Ectodermal cell (in vitro differentiated cells): ENCODE results near the gene NNT.
"Not testable (repeated sequence)": the region's sequence is repeated elsewhere in the genome, so short reads cannot be mapped to it uniquely, and the experiment has no call there.

Experiments
- H3K27ac ChIP-seq: 2 replicates; pipeline ENCODE4 v1.7.0; 2013; ENCODE audit warnings: mild to moderate bottlenecking, low read depth, low read length; ENCODE audit not compliant: insufficient read depth, poor library complexity, severe bottlenecking
- H3K27me3 ChIP-seq: 2 replicates; pipeline ENCODE4 v1.7.0; 2013; ENCODE audit warnings: mild to moderate bottlenecking, low read length; ENCODE audit not compliant: insufficient read depth, control insufficient read depth, poor library complexity, severe bottlenecking
- H3K36me3 ChIP-seq: one replicate; pipeline ENCODE4 v1.7.0; 2013; ENCODE audit warnings: low read length; ENCODE audit not compliant: control insufficient read depth, insufficient read depth
- H3K4me1 ChIP-seq: one replicate; pipeline ENCODE4 v1.7.0; 2013; ENCODE audit warnings: low read length; ENCODE audit not compliant: control insufficient read depth, insufficient read depth
- H3K4me3 ChIP-seq: 2 replicates; pipeline ENCODE4 v1.7.0; 2013; ENCODE audit warnings: low read depth, low read length, control low read depth; ENCODE audit not compliant: insufficient read depth
- H3K9me3 ChIP-seq: 2 replicates; pipeline ENCODE4 v1.7.0; 2013; ENCODE audit warnings: mild to moderate bottlenecking, low read length, moderate library complexity; ENCODE audit not compliant: control insufficient read depth
- WGBS, 2 experiments: methylation state at CpG; one replicate each; pipeline ENCODE4 v1.1.7; 2013; ENCODE audit warnings: missing lambda C conversion rate in 2 of 2; 5-methylcytosine and 5-hydroxymethylcytosine counted together

Gene NNT

GRCh38 chr5:43658509-43658908, 55.5 kb downstream of the NNT start:
- Histone ChIP-seq H3K4me3 (no peak overlapping the region), H3K27me3 (no peaks in the 10 kb centered on the region), H3K27ac (no peak overlapping the region), H3K9me3 (no peaks in the 10 kb centered on the region), H3K36me3 (no peaks in the 10 kb centered on the region), H3K4me1 (no peaks in the 10 kb centered on the region)
- WGBS, 2 experiments = 96 to 100% methylated on average over 1 of the region's 1 CpG

- Histone ChIP-seq H3K4me3 (no peak overlapping the region), H3K27me3 (no peaks in the 10 kb centered on the region), H3K4me1 (no peaks in the 10 kb centered on the region), H3K27ac (no peak overlapping the region), H3K9me3 (no peaks in the 10 kb centered on the region), H3K36me3 (no peaks in the 10 kb centered on the region)
- WGBS, 2 experiments = 89 to 94% methylated on average over 3 to 4 of the region's 4 CpGs
Observed at GRCh38 chr5:43659075-43659474, 56.1 kb downstream of the NNT start.

GRCh38 chr5:43661102-43661501, 58.1 kb downstream of the NNT start:
- Histone ChIP-seq H3K27me3 (no peaks in the 10 kb centered on the region), H3K9me3 (no peaks in the 10 kb centered on the region), H3K27ac (no peak overlapping the region), H3K4me1 (no peaks in the 10 kb centered on the region), H3K4me3 (no peak overlapping the region), H3K36me3 (no peaks in the 10 kb centered on the region)
- no CpG with 5 or more reads among the region's 2 CpGs for WGBS, 2 experiments

- no peaks in the 10 kb centered on the region for H3K4me1 ChIP-seq
- H3K27ac ChIP-seq = no peak overlapping the region
- no peak overlapping the region for H3K4me3 ChIP-seq
- H3K27me3 ChIP-seq = no peaks in the 10 kb centered on the region
- no peaks in the 10 kb centered on the region for H3K9me3 ChIP-seq
- H3K36me3 ChIP-seq = no peaks in the 10 kb centered on the region
Observed at GRCh38 chr5:43663916-43664315, 60.9 kb downstream of the NNT start.

- 82 to 99% methylated on average over 1 to 2 of the region's 2 CpGs for WGBS, 2 experiments
- H3K4me3 ChIP-seq = no peak overlapping the region
- no peaks in the 10 kb centered on the region for H3K36me3 ChIP-seq
- no peak overlapping the region for H3K27ac ChIP-seq
- no peaks in the 10 kb centered on the region for H3K4me1 ChIP-seq
- H3K9me3 ChIP-seq = no peaks in the 10 kb centered on the region
- no peaks in the 10 kb centered on the region for H3K27me3 ChIP-seq
Observed at GRCh38 chr5:43664501-43665040, 61.6 kb downstream of the NNT start.

- H3K27ac ChIP-seq, H3K9me3 ChIP-seq, H3K4me1 ChIP-seq, H3K4me3 ChIP-seq, H3K36me3 ChIP-seq, H3K27me3 ChIP-seq: not testable (repeated sequence)
- 93 to 96% methylated on average over 35 of the region's 35 CpGs for WGBS, 2 experiments
Observed at GRCh38 chr5:43665749-43666148, 62.8 kb downstream of the NNT start.

GRCh38 chr5:43666728-43667127, 63.7 kb downstream of the NNT start:
- H3K27ac ChIP-seq, H3K4me3 ChIP-seq, H3K4me1 ChIP-seq, H3K36me3 ChIP-seq, H3K9me3 ChIP-seq, H3K27me3 ChIP-seq: not testable (repeated sequence)
- WGBS, 2 experiments = 96 to 98% methylated on average over 8 of the region's 8 CpGs

- H3K4me3 ChIP-seq, H3K36me3 ChIP-seq, H3K4me1 ChIP-seq, H3K27me3 ChIP-seq, H3K9me3 ChIP-seq, H3K27ac ChIP-seq: not testable (repeated sequence)
- 87 to 95% methylated on average over 2 to 4 of the region's 5 CpGs for WGBS, 2 experiments
Observed at GRCh38 chr5:43667379-43667778, 64.4 kb downstream of the NNT start.

GRCh38 chr5:43674536-43674935, 71.6 kb downstream of the NNT start:
- Histone ChIP-seq H3K9me3 (no peaks in the 10 kb centered on the region), H3K4me3 (no peak overlapping the region), H3K36me3 (no peaks in the 10 kb centered on the region)

GRCh38 chr5:43675357-43675756, 72.4 kb downstream of the NNT start:
- no peak overlapping the region for H3K27ac ChIP-seq
- H3K36me3 ChIP-seq = no peaks in the 10 kb centered on the region
- H3K4me3 ChIP-seq = no peak overlapping the region
- WGBS, 2 experiments = 93 to 96% methylated on average over 3 of the region's 3 CpGs
- H3K4me1 ChIP-seq = no peaks in the 10 kb centered on the region
- H3K9me3 ChIP-seq = no peaks in the 10 kb centered on the region
- H3K27me3 ChIP-seq = no peaks in the 10 kb centered on the region

More at GRCh38 chr5:43674536-43674935, 71.6 kb downstream of the NNT start:
- Histone ChIP-seq H3K27me3 (no peaks in the 10 kb centered on the region), H3K4me1 (no peaks in the 10 kb centered on the region), H3K27ac (no peak overlapping the region)
